ENCODE data around the gene SDF2L1.
"Not testable (repeated sequence)": the region's sequence is repeated elsewhere in the genome, so short reads cannot be mapped to it uniquely, and the experiment has no call there.

Gene SDF2L1, protein sequence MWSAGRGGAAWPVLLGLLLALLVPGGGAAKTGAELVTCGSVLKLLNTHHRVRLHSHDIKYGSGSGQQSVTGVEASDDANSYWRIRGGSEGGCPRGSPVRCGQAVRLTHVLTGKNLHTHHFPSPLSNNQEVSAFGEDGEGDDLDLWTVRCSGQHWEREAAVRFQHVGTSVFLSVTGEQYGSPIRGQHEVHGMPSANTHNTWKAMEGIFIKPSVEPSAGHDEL

DNA sequence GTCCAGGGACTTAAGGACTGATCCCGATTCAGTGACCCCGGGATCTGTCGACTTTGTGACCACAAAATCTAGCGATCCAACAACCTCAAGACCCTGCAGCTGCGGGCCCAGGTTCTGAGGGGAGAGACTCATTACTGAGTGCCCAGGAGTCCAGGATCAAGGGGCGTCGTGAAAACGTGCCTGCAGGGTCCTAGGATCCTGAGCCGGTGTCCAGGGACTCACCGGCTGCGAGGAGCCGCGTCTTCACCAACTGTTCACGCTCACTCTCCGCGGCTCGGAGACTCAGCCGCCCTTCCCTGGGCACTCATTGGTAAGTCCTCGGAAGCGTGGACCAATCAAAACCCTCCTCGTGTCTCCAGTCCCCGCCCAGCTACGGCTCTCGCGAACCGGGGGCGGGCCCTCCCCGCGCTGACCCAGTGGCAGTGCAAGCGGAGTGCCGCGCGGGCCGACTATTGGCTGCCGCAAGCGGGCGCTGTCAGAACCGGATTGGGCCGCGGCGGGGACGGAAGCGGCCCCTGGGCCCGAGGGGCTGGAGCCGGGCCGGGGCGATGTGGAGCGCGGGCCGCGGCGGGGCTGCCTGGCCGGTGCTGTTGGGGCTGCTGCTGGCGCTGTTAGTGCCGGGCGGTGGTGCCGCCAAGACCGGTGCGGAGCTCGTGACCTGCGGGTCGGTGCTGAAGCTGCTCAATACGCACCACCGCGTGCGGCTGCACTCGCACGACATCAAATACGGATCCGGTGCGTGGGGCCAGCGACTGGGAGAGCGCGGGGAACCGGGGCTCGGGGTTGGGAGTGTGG is at the start of gene SDF2L1:
Gene SDF2L1, plus strand, starts transcription at position 514 of the 795 bp plus-strand sequence. Its CDS starts 35 bp downstream, at position 549.
- H3K4me2 ChIP-seq (ENCODE audit: low read length): peak within 1 kb of the TSS; percentile 95
- H3K36me3 ChIP-seq (ENCODE audit: control insufficient read depth, insufficient read depth, low read length): no peaks in the 10 kb centered on the region
- H2AFZ ChIP-seq: peak within 1 kb of the TSS; percentile 91
- H3K4me1 ChIP-seq: no peaks in the 10 kb centered on the region
- H3K4me3 ChIP-seq (ENCODE audit: low read depth, low read length): peak within 1 kb of the TSS; percentile 79
- H3K9ac ChIP-seq: no peak within 1 kb of the TSS
- H3K79me2 ChIP-seq: no peaks in the 10 kb centered on the region
- H3K27ac ChIP-seq: peak within 1 kb of the TSS; percentile 29
- TF ChIP-seq, protein P1, sequence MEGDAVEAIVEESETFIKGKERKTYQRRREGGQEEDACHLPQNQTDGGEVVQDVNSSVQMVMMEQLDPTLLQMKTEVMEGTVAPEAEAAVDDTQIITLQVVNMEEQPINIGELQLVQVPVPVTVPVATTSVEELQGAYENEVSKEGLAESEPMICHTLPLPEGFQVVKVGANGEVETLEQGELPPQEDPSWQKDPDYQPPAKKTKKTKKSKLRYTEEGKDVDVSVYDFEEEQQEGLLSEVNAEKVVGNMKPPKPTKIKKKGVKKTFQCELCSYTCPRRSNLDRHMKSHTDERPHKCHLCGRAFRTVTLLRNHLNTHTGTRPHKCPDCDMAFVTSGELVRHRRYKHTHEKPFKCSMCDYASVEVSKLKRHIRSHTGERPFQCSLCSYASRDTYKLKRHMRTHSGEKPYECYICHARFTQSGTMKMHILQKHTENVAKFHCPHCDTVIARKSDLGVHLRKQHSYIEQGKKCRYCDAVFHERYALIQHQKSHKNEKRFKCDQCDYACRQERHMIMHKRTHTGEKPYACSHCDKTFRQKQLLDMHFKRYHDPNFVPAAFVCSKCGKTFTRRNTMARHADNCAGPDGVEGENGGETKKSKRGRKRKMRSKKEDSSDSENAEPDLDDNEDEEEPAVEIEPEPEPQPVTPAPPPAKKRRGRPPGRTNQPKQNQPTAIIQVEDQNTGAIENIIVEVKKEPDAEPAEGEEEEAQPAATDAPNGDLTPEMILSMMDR (IDR thresholded peaks at IDR 0.05): peak; percentile 26
- no peaks in the 10 kb centered on the region for H3K9me3 ChIP-seq (ENCODE audit: control insufficient read depth, low read length)
- H3K27me3 ChIP-seq (ENCODE audit: control insufficient read depth, insufficient read depth, low read length): no peaks in the 10 kb centered on the region

DNA sequence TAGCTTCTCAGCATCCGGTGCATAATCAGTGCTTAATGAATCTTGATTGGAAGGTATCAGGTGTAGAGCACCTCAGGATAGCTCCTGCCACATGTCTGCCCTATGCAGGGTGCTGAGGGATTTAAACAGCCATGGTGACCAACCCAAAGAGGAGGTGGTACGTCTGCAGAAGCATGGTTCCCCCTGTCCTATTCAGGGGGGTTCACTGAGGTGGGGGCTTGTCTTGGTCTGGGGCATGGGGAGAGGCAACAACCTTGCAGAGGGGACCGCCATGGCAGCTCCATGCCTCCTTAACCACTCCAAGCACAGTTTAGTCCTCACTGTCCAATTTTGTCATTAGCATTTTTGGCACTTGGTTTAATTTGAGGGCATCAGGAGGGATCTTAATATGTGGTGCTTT is 49.7 kb upstream of the SDF2L1 start:
- H3K36me3 ChIP-seq (ENCODE audit: control insufficient read depth, insufficient read depth, low read length): no peaks in the 10 kb centered on the region
- H2AFZ ChIP-seq: no peak overlapping the region
- H3K4me1 ChIP-seq: no peaks in the 10 kb centered on the region

DNA sequence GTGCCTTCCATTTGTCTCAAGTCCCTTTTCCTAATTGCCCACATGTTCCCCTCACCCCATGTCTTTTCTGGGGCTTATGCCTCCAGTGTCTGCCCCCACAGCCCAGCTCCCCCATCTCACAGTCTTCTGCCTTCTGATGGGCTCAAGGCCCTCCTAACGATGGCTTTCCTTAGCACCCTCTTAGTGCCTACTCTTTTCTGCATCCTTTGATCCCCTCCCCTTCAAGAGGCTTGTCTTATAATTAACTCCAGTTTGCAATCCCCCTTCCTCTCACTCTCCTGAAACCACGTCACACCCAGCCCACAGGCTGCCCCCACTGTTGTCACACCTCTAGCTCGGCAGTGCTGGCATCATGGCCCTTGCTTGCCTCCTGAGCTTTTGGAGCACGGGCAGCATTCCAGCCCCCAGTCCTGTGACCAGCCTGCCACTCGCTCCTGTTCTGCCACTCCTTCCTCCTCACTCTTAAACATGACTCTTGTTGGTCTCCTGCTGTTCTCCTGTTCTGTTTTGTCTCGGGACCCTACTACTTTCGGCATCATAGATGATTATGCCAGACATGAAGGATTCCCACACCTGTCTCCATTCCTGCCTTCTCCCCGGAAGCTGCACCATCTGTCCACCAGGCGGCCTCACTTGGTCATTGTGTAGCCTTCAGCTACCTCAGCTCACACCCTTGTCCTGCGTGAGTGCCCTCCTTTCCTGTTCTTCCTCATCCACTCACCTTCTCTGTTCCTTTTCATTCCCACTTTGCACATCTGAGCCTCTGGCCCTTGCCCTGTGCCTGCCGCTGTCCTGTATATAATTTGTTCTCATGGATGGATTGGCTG is 48.5 kb upstream of the SDF2L1 start:
- Histone ChIP-seq H3K9me3 (ENCODE audit: control insufficient read depth, low read length) (no peaks in the 10 kb centered on the region), H3K27me3 (ENCODE audit: control insufficient read depth, insufficient read depth, low read length) (no peaks in the 10 kb centered on the region), H3K9ac (no peak overlapping the region), H3K4me3 (ENCODE audit: low read depth, low read length) (no peak overlapping the region), H3K4me1 (no peaks in the 10 kb centered on the region), H3K4me2 (ENCODE audit: low read length) (no peak overlapping the region), H3K79me2 (peaks cover 32% of the 10 kb centered on the region), H3K36me3 (ENCODE audit: control insufficient read depth, insufficient read depth, low read length) (no peaks in the 10 kb centered on the region), H2AFZ (no peak overlapping the region), H3K27ac (no peak overlapping the region)
- TF ChIP-seq, protein P1 (IDR thresholded peaks at IDR 0.05): peak; percentile 23

More for the DNA sequence above, 49.7 kb upstream of the SDF2L1 start:
- H3K9ac ChIP-seq: no peak overlapping the region
- TF ChIP-seq, protein P1 (IDR thresholded peaks at IDR 0.05): no peak
- no peaks in the 10 kb centered on the region for H3K27me3 ChIP-seq (ENCODE audit: control insufficient read depth, insufficient read depth, low read length)
- H3K79me2 ChIP-seq: peaks cover 38% of the 10 kb centered on the region
- H3K27ac ChIP-seq: no peak overlapping the region
- no peaks in the 10 kb centered on the region for H3K9me3 ChIP-seq (ENCODE audit: control insufficient read depth, low read length)
- no peak overlapping the region for H3K4me3 ChIP-seq (ENCODE audit: low read depth, low read length)
- H3K4me2 ChIP-seq (ENCODE audit: low read length): no peak overlapping the region

DNA sequence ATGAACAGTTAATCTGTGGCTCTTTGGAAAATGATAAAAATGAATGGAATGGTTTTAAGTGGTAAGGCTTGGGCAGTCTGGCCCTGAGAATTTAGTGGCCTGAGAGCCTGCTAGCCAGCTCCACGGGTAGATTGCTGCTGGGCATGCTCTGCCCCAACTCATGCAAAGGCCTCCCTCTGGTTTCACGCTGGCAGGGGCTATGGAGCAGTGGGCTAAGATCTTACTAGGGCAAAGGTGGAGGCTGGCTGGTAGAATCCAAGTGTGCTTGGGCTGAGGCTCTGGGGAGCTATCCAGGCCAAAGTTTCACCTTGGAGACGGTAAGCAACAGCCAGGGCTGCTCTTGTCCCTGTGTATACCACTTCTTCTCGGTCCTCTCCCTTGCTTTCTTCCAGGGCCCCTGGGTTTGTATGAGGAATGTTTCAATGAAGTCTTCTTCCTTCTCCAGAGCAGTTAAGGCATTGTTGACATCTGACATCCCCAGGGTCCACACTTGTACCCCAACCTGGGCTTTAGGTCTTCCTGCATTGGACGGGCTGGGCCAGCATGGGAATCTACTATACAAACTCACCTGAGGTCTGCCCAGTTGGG is 47.1 kb upstream of the SDF2L1 start:
- Histone ChIP-seq H3K9me3 (ENCODE audit: control insufficient read depth, low read length) (no peaks in the 10 kb centered on the region), H3K4me2 (ENCODE audit: low read length) (no peak overlapping the region), H3K9ac (no peak overlapping the region), H3K27me3 (ENCODE audit: control insufficient read depth, insufficient read depth, low read length) (no peaks in the 10 kb centered on the region), H2AFZ (no peak overlapping the region), H3K36me3 (ENCODE audit: control insufficient read depth, insufficient read depth, low read length) (no peaks in the 10 kb centered on the region), H3K79me2 (peaks cover 28% of the 10 kb centered on the region), H3K27ac (no peak overlapping the region), H3K4me3 (ENCODE audit: low read depth, low read length) (no peak overlapping the region), H3K4me1 (no peaks in the 10 kb centered on the region)
- TF ChIP-seq, protein P1 (IDR thresholded peaks at IDR 0.05): no peak

DNA sequence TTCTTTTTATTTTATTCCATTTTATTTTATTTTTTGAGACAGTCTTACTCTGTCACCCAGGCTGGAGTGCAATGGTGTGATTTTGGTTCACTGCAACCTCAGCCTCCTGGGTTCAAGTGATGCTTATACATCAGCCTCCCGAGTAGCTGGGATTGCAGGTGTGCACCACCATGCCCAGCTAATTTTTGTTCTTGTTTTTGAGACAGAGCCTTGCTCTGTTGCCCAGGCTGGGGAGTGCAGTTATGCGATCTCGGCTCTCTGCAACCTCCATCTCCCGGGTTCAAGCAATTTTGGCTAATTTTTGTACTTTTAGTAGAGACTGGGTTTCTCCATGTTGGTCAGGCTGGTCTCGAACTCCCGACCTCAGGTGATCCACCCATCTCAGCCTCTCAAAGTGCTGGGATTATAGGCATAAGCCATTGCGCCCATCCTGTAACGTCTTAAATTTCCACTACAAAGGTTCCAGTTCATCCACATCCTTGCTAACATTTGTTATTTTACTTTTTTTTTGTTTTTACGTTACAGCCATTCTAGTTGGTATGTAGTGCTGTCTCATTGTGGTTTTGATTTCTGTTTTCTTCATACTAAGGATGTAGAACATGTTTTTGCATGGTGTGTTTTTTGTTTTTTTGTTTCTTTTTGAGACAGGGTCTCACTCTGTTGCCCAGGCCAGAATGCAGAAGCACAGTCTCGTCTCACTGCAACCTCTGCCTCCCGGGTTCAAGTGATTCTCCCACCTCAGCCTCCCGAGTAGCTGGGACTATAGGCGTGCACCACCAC is 45.6 kb upstream of the SDF2L1 start:
- not testable (repeated sequence) for H2AFZ ChIP-seq; H3K4me1 ChIP-seq; H3K4me3 ChIP-seq (ENCODE audit: low read depth, low read length); H3K9ac ChIP-seq; H3K27me3 ChIP-seq (ENCODE audit: control insufficient read depth, insufficient read depth, low read length); H3K4me2 ChIP-seq (ENCODE audit: low read length); H3K36me3 ChIP-seq (ENCODE audit: control insufficient read depth, insufficient read depth, low read length); H3K9me3 ChIP-seq (ENCODE audit: control insufficient read depth, low read length); H3K27ac ChIP-seq
- peaks cover 24% of the 10 kb centered on the region for H3K79me2 ChIP-seq

All from parathyroid adenoma (tissue), 2 donors.